GM18505 (cell line): Measurements from ENCODE around the gene ANKDD1B.
A peak's percentile ranks its signal among the peaks of the same experiment; 100 is the strongest.

Experiments used
- ATAC-seq: cut with Tn5 transposase; IDR thresholded peaks from one replicate; pipeline ENCODE4 v1.9.1; 2021; ENCODE audit not compliant: unreplicated experiment
- POLR2A ChIP-seq: IDR thresholded peaks from 4 replicates; pipeline ENCODE4 v1.6.1; 2011; ENCODE audit warnings: borderline replicate concordance; ENCODE audit not compliant: insufficient read depth, insufficient read length; ENCODE audit errors: extremely low read depth

Gene ANKDD1B

DNA sequence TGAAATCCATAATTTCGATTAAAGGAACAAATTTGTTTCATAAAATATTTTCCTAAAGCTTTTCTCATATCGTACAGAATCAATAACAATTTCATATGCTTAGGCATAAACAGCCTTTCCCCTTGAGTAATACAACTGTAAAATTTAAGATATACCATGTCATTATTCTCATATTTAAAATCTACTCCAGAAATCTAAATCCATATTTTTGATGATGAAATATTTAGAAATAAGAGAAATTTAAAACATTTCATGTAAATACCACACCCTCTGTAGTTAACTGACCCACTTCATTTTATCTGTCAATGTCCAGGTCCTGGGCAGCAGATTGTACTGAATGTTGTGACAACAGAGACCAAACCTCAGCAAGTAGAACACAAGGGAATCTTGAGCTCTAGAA lies 100.8 kb downstream of the ANKDD1B start:
- no peak for TF ChIP-seq POLR2A
- no peak for ATAC-seq

DNA sequence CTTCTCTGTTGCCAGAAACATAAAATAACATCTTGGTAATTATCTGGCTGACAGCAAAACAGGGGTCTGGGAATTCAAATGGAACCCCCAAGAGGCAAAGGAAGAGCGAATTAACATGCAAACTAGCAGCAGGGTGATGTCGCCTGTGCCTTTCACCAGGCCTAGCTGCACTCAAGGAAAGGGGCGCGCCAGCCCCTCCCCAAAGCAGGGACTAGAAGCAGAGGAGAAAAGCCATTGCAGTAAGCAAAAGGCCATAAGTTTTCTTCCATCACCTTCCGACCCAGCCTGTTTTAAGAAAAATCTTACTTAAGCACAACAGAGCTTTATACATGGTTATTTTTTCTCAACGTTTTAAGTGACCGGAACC lies 105.4 kb downstream of the ANKDD1B start:
- no peak for TF ChIP-seq POLR2A
- peak; percentile 11 for ATAC-seq

DNA sequence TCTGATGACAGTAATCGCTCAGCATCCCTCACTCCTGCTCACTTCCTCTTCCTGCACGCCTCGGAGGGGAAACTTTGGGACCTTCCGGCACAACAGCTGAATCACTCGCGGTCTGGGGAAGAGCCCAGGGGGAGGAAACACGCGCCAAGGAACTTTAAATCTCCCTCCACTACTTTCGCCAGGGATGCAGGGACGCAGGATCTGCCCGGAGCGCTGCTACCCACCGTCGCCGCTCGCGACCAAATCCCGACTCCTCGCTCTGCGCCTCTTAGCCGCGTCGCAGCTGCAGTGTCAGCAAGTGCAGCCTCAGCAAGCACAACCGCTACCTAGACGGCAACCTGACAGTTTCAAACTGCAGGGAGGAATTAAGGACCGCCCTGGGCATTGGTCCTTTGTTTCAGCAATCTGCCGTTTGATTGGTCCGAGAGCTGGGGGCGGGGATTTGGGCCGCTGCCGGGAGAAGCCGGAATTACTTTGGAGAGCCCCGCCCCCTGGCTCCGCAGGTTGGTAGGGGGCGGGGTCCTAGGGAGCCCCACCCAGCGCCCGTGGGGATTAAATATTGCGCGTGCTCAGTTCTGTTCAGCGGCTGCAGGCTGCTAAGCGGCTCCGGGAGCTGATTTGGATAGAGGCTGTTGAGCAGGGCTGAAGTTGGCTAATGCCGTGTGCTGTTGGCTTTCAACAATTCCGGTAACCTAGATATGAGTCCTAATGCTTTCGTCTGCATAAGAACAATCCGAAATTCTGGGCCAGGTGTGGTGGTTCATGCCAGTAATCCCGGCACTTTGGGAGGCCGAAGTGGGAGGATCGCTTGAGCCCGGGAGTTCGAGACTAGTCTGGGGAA lies 106.0 kb downstream of the ANKDD1B start, which contains the start of gene POC5:
Gene POC5 (minus strand): TSS at position 356 of the 841 bp plus-strand sequence. CDS start 4,500 bp downstream, outside the sequence.
- TF ChIP-seq POLR2A = peak; percentile 95

DNA sequence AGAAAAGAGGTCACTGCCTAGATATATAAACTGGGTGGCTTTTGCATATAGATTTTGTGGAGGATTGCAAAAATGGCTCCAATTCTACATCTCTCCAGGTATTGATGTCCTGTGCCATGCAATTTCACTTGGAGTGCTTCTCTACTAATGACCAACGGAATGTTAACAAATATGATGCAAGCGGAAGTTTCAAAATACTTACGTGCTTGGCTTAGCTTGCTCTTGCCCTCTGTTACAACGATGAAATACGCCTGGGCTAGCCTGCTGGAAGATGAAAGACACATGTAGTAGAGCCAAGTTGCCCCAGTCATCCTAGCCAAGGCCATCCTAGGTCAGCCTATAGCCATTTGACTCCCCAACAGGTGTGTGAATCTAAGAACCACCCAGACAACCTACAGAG lies 109.6 kb downstream of the ANKDD1B start:
- no peak for ATAC-seq
- TF ChIP-seq POLR2A = no peak

More for the DNA sequence above, 106.0 kb downstream of the ANKDD1B start, which contains the start of gene POC5:
- peak; percentile 92 for ATAC-seq
